Erythroblast (primary cell): Measurements from ENCODE around the gene IQCF2.

Experiments used
- GATA1 ChIP-seq: IDR thresholded peaks from 2 replicates; pipeline ENCODE4 v1.6.1; 2011; ENCODE audit warnings: low read depth, mild to moderate bottlenecking, control low read depth, low read length, moderate library complexity
- POLR2A ChIP-seq: IDR thresholded peaks from 2 replicates; pipeline ENCODE4 v1.6.1; 2011; ENCODE audit warnings: mild to moderate bottlenecking, low read length

DNA sequence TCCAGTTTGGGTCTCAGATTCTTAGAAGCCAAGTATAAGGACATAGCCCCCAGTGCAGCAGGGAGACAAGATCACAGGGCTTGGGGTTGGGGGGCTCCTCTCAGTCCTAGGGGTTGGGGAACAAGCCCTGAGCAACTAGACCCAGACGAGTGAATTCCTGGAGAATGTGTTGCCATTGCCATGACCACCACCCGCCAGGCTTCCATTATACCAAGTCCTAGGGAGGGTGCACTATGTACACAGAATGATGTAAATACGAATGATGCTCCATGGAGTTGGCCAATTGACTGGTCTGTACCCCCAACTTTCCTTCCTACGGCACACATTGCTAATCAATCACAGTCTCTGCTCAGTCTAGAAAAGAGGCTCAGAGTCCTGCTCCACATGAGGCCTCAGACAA, 33.0 kb downstream of the IQCF2 start:
- no peak for TF ChIP-seq POLR2A
- TF ChIP-seq GATA1: no peak
